ENCODE results near the gene HES6.

GRCh38 chr2:238241970-238242369, 2.1 kb upstream of the HES6 start:
- TF ChIP-seq CTCF (IDR thresholded peaks at IDR 0.05) (no peak), POLR2A (IDR thresholded peaks at IDR 0.05) (no peak)

All from Peyer's patch (tissue), 4 donors.